ENCODE measurements around the gene GALNT4. TPM values are rescaled to one million over a fixed set of nuclear protein-coding genes. Genes with fewer than 3 reads are reported as not detected.
A peak's percentile ranks its signal among the peaks of the same experiment; 100 is the strongest.

The GALNT4 gene
- total and polyA plus RNA-seq, 11 donors = 1.4 to 5.4 (median 2.3) TPM

DNA sequence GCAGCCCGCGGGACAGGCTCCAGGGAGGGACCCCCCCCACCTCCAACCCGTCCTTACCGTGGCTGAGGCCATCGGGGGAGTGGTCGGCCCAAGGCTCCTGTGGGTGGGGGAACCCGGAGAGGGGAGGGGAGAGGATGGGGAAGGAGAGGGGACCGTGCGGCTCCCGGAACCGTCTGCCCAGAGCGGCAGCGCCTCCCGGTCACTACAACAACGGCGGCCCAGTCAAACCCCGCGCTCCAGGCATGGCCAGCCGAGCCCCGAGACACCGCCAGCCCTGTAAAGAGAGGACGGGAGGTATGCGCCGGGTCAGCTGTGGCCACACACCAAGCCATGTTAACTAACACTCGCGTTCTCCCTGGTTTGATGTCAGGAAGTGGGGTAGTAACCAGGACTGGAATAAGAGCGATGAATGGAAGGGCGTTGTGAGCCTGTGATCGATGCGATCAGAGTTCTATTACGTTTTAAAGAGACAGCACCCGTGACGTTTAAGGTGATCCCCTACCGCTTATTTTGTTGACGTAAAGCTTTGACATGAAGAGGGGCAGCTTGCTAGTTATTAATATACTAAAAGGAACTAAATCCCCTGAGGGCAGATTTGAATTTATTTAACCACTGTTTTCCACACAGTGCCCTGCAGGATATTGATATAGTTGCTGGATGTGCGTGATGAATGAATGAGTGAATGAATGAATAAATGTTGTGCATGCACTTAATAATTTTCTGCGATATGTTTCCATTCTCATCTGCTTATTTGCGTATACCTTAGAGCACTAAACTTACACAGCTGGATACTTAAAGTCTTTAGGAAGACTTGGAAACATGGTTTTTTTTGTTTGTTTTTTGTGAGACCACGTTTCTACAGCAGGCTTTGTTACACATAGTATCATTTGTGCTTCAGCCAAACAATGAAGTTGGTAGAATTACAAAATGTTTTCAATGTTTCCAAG is 1.5 kb upstream of the GALNT4 start, which contains the start of gene POC1B:
Gene POC1B, minus strand, starts transcription at position 224 of the 947 bp plus-strand sequence. Its CDS starts 152 bp downstream, at position 72.
- Histone ChIP-seq H3K36me3 (peaks cover 0 to 3% (median 0%) of the 10 kb centered on the region in 9 donors), H3K4me3 (peak within 1 kb of the TSS; percentile 68 to 97 (median 92)), H3K27me3 (no peaks in the 10 kb centered on the region), H3K27ac (peak within 1 kb of the TSS; percentile 74 to 95 (median 90)), H3K9me3 (no peaks in the 10 kb centered on the region), H3K4me1 (peaks cover 6 to 46% (median 35%) of the 10 kb centered on the region in 12 donors)
- 1 to 7% (median 2%) methylated on average over 11 to 39 of the region's 39 CpGs for WGBS, 4 donors
- ATAC-seq = peak; percentile 91 to 93 (median 92)
- intact Hi-C loops (cut with DNase I) = loop anchor here (2.0 to 10.0 kb wide), 11 partner anchors 39 to 509 kb away; partner anchors contain the start of gene DUSP6 (in 4 of the 10)
- no peak for TF ChIP-seq POLR2A (IDR thresholded peaks at IDR 0.05)
- TF ChIP-seq, protein P1, sequence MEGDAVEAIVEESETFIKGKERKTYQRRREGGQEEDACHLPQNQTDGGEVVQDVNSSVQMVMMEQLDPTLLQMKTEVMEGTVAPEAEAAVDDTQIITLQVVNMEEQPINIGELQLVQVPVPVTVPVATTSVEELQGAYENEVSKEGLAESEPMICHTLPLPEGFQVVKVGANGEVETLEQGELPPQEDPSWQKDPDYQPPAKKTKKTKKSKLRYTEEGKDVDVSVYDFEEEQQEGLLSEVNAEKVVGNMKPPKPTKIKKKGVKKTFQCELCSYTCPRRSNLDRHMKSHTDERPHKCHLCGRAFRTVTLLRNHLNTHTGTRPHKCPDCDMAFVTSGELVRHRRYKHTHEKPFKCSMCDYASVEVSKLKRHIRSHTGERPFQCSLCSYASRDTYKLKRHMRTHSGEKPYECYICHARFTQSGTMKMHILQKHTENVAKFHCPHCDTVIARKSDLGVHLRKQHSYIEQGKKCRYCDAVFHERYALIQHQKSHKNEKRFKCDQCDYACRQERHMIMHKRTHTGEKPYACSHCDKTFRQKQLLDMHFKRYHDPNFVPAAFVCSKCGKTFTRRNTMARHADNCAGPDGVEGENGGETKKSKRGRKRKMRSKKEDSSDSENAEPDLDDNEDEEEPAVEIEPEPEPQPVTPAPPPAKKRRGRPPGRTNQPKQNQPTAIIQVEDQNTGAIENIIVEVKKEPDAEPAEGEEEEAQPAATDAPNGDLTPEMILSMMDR (IDR thresholded peaks at IDR 0.05) = no peak
- DNase-seq = peak; percentile 83 to 91 (median 86)

DNA sequence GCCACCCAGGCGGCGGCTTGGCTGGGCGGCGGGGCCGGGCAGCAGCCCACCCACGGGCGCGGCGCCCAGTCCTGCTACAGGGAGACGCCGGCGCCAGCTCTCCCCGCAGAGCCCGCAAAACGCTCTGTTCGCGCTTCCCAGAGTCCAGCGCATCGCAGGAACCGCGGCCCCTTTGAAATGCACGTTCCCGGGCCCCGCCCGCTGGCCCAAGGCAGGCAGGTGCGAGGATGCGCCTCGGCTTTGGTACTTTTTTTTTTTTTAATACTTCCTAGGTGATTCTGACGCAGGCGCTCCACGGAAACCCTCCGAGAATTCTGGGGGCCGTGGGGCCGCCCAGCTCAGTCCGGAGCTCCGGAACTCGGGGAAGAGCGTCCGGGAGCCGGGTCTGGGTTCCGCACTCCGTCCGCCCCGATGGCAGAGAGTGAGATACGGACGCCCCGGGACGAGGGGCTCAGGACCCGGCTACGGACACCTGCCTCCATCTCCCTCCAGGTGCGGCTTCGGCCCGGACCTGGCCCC is 768 bp upstream of the GALNT4 start:
- DNase-seq = peak in 4 of 5 donors; percentile 35 to 77 (median 42)
- H3K27ac ChIP-seq = peak overlapping the region; percentile 74 to 95 (median 90)
- intact Hi-C loops (cut with DNase I) = loop anchor here (2.0 to 10.0 kb wide), 11 partner anchors 38 to 508 kb away; partner anchors contain the start of gene DUSP6 (in 4 of the 10)
- no peaks in the 10 kb centered on the region for H3K9me3 ChIP-seq
- TF ChIP-seq POLR2A (IDR thresholded peaks at IDR 0.05) = no peak
- TF ChIP-seq, protein P1 (IDR thresholded peaks at IDR 0.05) = peak in 1 of 12 donors; percentile 2
- WGBS, 4 donors = 0 to 1% (median 0%) methylated on average over 1 to 53 of the region's 53 CpGs
- peak overlapping the region; percentile 68 to 97 (median 92) for H3K4me3 ChIP-seq
- H3K27me3 ChIP-seq = no peaks in the 10 kb centered on the region
- ATAC-seq = peak; percentile 7 to 48 (median 33)
- H3K4me1 ChIP-seq = peaks cover 6 to 52% (median 37%) of the 10 kb centered on the region in 12 donors
- H3K36me3 ChIP-seq = peaks cover 0 to 3% (median 0%) of the 10 kb centered on the region in 9 donors

DNA sequence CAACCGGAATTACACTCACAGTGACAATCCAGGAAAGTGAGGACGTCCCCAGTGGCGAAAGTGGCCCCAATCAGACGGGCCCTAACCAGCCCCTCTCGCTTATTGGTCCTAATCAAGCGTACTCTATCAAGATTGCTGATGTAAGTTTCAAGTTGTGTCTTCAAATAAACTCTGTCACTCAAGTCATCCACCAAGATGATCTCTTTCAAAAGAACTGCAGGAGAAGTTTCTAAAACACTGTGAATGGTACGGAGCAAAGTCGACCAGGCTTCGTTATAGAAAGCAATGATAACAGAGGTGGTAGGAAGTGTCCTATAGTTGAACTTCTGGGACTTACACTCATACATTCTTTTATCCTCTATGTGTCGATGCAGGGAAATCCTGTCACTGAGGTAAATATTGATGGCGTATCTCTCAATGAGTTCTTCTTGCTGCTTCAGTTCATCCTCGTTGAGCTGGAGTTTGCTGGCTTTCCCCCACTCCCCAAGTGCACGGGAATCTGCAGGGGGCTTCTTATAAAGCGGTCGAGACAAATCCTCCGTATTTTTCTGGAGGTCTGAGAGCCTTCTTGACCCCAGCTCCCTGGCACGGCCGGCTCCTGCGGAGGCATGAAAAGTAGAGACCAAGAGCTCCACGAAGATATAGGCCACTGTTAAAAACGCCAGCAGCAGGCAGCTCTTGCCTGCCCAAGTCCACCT is 604 bp downstream of the GALNT4 start:
- peak overlapping the region; percentile 68 to 97 (median 92) for H3K4me3 ChIP-seq
- no peak for ATAC-seq
- 23 to 29% (median 29%) methylated on average over 21 of the region's 21 CpGs for WGBS, 4 donors
- no peak for TF ChIP-seq POLR2A (IDR thresholded peaks at IDR 0.05)
- TF ChIP-seq, protein P1 (IDR thresholded peaks at IDR 0.05) = no peak
- peaks cover 6 to 49% (median 34%) of the 10 kb centered on the region in 12 donors for H3K4me1 ChIP-seq
- peak overlapping the region; percentile 74 to 95 (median 90) for H3K27ac ChIP-seq
- DNase-seq = no peak
- no peaks in the 10 kb centered on the region for H3K9me3 ChIP-seq
- intact Hi-C loops (cut with DNase I) = loop anchor here in 9 of 10 donors (1.0 to 10.0 kb wide), 10 partner anchors 42 to 505 kb away; partner anchors contain the start of gene DUSP6 (in 4 of the 9)
- no peaks in the 10 kb centered on the region for H3K27me3 ChIP-seq
- H3K36me3 ChIP-seq = peaks cover 0 to 3% (median 0%) of the 10 kb centered on the region in 9 donors

All from heart left ventricle (tissue), 16 donors.